H9 (cell line): ENCODE results near the gene OR52N2. TPM values are rescaled to one million over a fixed set of nuclear protein-coding genes. Genes with fewer than 3 reads are reported as not detected.

ENCODE experiments used
- DNase-seq: peaks from one replicate; pipeline ENCODE4 v3.0.0-alpha.2; 2017
- H2AFZ ChIP-seq: one replicate; pipeline ENCODE4 v1.6.1; 2013; ENCODE audit warnings: mild to moderate bottlenecking, low read length, control low read depth, moderate library complexity
- H2AK5ac ChIP-seq: 2 replicates; pipeline ENCODE4 v1.6.1; 2013; ENCODE audit warnings: low read length, control low read depth, mixed read lengths; ENCODE audit not compliant: insufficient read length
- H2BK120ac ChIP-seq: one replicate; pipeline ENCODE4 v1.6.1; 2013; ENCODE audit warnings: low read depth, mild to moderate bottlenecking, low read length, control low read depth, inconsistent platforms; ENCODE audit not compliant: poor library complexity, severe bottlenecking
- H2BK12ac ChIP-seq: 2 replicates; pipeline ENCODE4 v1.6.1; 2013; ENCODE audit warnings: low read length, control low read depth, mixed read lengths, low read depth; ENCODE audit not compliant: insufficient read length
- H2BK15ac ChIP-seq: 2 replicates; pipeline ENCODE4 v1.6.1; 2013; ENCODE audit warnings: low read depth, low read length, control low read depth
- H2BK20ac ChIP-seq: one replicate; pipeline ENCODE4 v1.6.1; 2013; ENCODE audit warnings: low read depth, mild to moderate bottlenecking, low read length, control low read depth, inconsistent platforms; ENCODE audit not compliant: poor library complexity, severe bottlenecking
- H2BK5ac ChIP-seq: 2 replicates; pipeline ENCODE4 v1.6.1; 2013; ENCODE audit warnings: low read length, control low read depth, mixed read lengths; ENCODE audit not compliant: insufficient read length
- H3K14ac ChIP-seq: 2 replicates; pipeline ENCODE4 v1.6.1; 2013; ENCODE audit warnings: low read length, control low read depth; ENCODE audit not compliant: insufficient read depth
- H3K18ac ChIP-seq: 2 replicates; pipeline ENCODE4 v1.6.1; 2013; ENCODE audit warnings: low read depth, mild to moderate bottlenecking, mixed read lengths, low read length, control low read depth; ENCODE audit not compliant: insufficient read length
- H3K23ac ChIP-seq: 2 replicates; pipeline ENCODE4 v1.6.1; 2013; ENCODE audit warnings: low read length, control low read depth, mixed read lengths, low read depth; ENCODE audit not compliant: insufficient read length
- H3K23me2 ChIP-seq: 2 replicates; pipeline ENCODE4 v1.6.1; 2013; ENCODE audit warnings: low read depth, mild to moderate bottlenecking, mixed read lengths, low read length, control low read depth; ENCODE audit not compliant: insufficient read length, poor library complexity, severe bottlenecking
- H3K27ac ChIP-seq: 2 replicates; pipeline ENCODE4 v1.5.1; 2013; ENCODE audit warnings: low read length, control low read depth, mixed read lengths, low read depth; ENCODE audit not compliant: insufficient read length
- H3K27me3 ChIP-seq: 2 replicates; pipeline ENCODE4 v1.6.1; 2013; ENCODE audit warnings: low read length, control low read depth, inconsistent platforms; ENCODE audit not compliant: insufficient read depth
- H3K4ac ChIP-seq: 2 replicates; pipeline ENCODE4 v1.6.1; 2013; ENCODE audit warnings: low read depth, mild to moderate bottlenecking, control low read depth, inconsistent platforms, low read length, moderate library complexity
- H3K4me1 ChIP-seq: 2 replicates; pipeline ENCODE4 v1.6.1; 2013; ENCODE audit warnings: low read length, control low read depth, inconsistent platforms; ENCODE audit not compliant: insufficient read depth
- H3K4me2 ChIP-seq: 2 replicates; pipeline ENCODE4 v1.6.1; 2013; ENCODE audit warnings: low read length, control low read depth, mixed read lengths; ENCODE audit not compliant: insufficient read length, insufficient read depth
- H3K56ac ChIP-seq: 2 replicates; pipeline ENCODE4 v1.6.1; 2013; ENCODE audit warnings: low read depth, mild to moderate bottlenecking, mixed read lengths, low read length, control low read depth; ENCODE audit not compliant: insufficient read length
- H3K79me1 ChIP-seq: 2 replicates; pipeline ENCODE4 v1.6.1; 2013; ENCODE audit warnings: low read depth, mild to moderate bottlenecking, moderate library complexity, low read length, control low read depth, inconsistent platforms; ENCODE audit not compliant: insufficient read depth, poor library complexity, severe bottlenecking
- H3K79me2 ChIP-seq: 2 replicates; pipeline ENCODE4 v1.6.1; 2013; ENCODE audit warnings: low read length, control low read depth, inconsistent platforms; ENCODE audit not compliant: insufficient read depth
- H3K9ac ChIP-seq: 2 replicates; pipeline ENCODE4 v1.6.1; 2013; ENCODE audit warnings: low read length, control low read depth, mixed read lengths; ENCODE audit not compliant: insufficient read length; ENCODE audit errors: extremely low read depth
- H3K9me3 ChIP-seq: one replicate; pipeline ENCODE4 v1.6.1; 2013; ENCODE audit warnings: low read depth, low read length, inconsistent platforms; ENCODE audit not compliant: control insufficient read depth
- H3T11ph ChIP-seq: one replicate; pipeline ENCODE4 v1.6.1; 2013; ENCODE audit warnings: mild to moderate bottlenecking, low read length, control low read depth, inconsistent platforms
- H4K20me1 ChIP-seq: one replicate; pipeline ENCODE4 v1.6.1; 2013; ENCODE audit not compliant: control insufficient read depth, insufficient read length, insufficient read depth
- H4K5ac ChIP-seq: 2 replicates; pipeline ENCODE4 v1.6.1; 2013; ENCODE audit warnings: low read depth, mild to moderate bottlenecking, mixed read lengths, low read length, control low read depth; ENCODE audit not compliant: insufficient read length
- H4K8ac ChIP-seq: replicated peaks from 2 replicates; pipeline ENCODE4 v1.6.1; 2013; ENCODE audit warnings: low read length, control low read depth, mixed read lengths, low read depth; ENCODE audit not compliant: insufficient read length
- H4K91ac ChIP-seq: 2 replicates; pipeline ENCODE4 v1.6.1; 2013; ENCODE audit warnings: low read depth, mild to moderate bottlenecking, moderate library complexity, mixed read lengths, low read length, control low read depth; ENCODE audit not compliant: insufficient read length
- H3K27ac Mint-ChIP-seq, 3 experiments: 2 replicates in 2 of 3; 3 replicates in 1 of 3; pipeline ENCODE4 v1.8.0; 2020 to 2021; ENCODE audit warnings: mixed read lengths in 3 of 3, mild to moderate bottlenecking in 1 of 3, moderate library complexity in 1 of 3
- H3K27me3 Mint-ChIP-seq: 2 replicates; pipeline ENCODE4 v1.8.0; 2021; ENCODE audit warnings: low read depth, mild to moderate bottlenecking, moderate library complexity, mixed read lengths
- H3K36me3 Mint-ChIP-seq, 3 experiments: 2 replicates in 2 of 3; 3 replicates in 1 of 3; pipeline ENCODE4 v1.8.0; 2020 to 2021; ENCODE audit warnings: low read depth in 3 of 3, mixed read lengths in 3 of 3; ENCODE audit not compliant: insufficient read depth in 1 of 3
- H3K4me1 Mint-ChIP-seq, 2 experiments: 2 replicates each; pipeline ENCODE4 v1.8.0; 2020; ENCODE audit warnings: mixed read lengths in 2 of 2
- H3K4me3 Mint-ChIP-seq, 2 experiments: 2 replicates in 1 of 2; 3 replicates in 1 of 2; pipeline ENCODE4 v1.8.0; 2020 to 2021; ENCODE audit warnings: mild to moderate bottlenecking in 2 of 2, mixed read lengths in 2 of 2, moderate library complexity in 1 of 2
- H3K9me3 Mint-ChIP-seq, 2 experiments: 2 replicates in 1 of 2; 3 replicates in 1 of 2; pipeline ENCODE4 v1.8.0; 2020; ENCODE audit warnings: mild to moderate bottlenecking in 2 of 2, mixed read lengths in 2 of 2, moderate library complexity in 1 of 2
- WGBS: extraction: QIAGEN DNeasy Blood & Tissue Kit; methylation state at CpG from one replicate; pipeline ENCODE4 v1.1.7; 2013; ENCODE audit warnings: missing lambda C conversion rate, low lambda C conversion rate, mixed read lengths; ENCODE audit not compliant: insufficient read length; ENCODE audit errors: extremely low coverage; 5-methylcytosine and 5-hydroxymethylcytosine counted together
- total RNA-seq: library from RNA; stranded (reverse); gene quantifications from 2 replicates; pipeline ENCODE4 v1.2.1, GENCODE V29; 2021
- TF ChIP-seq, protein P1 (sequence below): fragments of 200-600 bp; sonication (generic); conservative IDR thresholded peaks from 3 replicates; pipeline ENCODE4 v1.8.0; 2021; ENCODE audit warnings: antibody characterized with exemption, mild to moderate bottlenecking

OR52N2 gene
- total RNA-seq, 1 experiment from 2014 or later = not detected

DNA sequence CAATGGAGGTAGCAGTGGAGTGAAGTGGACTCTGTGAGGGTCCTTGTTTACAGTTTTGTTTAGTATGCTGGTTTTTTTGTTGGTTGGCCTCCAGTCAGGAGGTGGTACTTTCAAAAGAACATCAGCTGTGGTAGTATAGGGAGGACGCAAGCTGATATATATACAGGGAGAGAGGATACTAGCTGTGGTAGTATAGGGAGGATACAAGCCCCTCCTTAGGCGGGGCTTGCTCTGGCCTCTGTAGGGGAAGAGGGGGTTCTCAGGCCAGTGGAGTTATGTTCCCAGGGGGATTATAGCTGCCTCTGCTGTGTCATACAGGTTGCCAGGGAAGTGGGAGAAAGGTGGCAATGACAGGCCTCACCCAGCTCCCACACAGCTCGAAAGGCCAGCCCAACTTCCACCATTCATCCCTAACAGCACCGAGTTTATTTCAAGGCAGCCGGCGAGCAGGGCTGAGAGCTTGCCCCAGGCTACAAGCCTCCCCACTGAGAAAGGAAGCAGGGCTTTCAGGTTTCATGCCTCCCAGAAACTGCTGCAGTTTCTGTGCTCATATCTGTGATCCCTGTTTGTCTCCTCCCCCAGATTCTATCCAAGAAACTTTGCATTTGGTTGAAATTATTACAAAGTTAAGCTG is 22.6 kb downstream of the OR52N2 start:
- H3K27ac Mint-ChIP-seq = peak overlapping the region; percentile 60 to 92 (median 83)
- H2BK20ac ChIP-seq = no peak overlapping the region
- H4K5ac ChIP-seq = no peak overlapping the region
- no peak overlapping the region for H2BK5ac ChIP-seq
- H3K27me3 Mint-ChIP-seq = no peaks in the 10 kb centered on the region
- no peaks in the 10 kb centered on the region for H3K23me2 ChIP-seq
- no peak overlapping the region for H3K4me3 Mint-ChIP-seq
- no peak overlapping the region for H3T11ph ChIP-seq
- no peaks in the 10 kb centered on the region for H3K9me3 ChIP-seq
- H3K56ac ChIP-seq = no peak overlapping the region
- no peak overlapping the region for H2AFZ ChIP-seq
- no peak overlapping the region for H3K4me2 ChIP-seq
- H3K4me1 Mint-ChIP-seq = peaks cover 8 to 20% of the 10 kb centered on the region in 2 experiments
- H4K8ac ChIP-seq = no peak overlapping the region
- H2BK15ac ChIP-seq = no peak overlapping the region
- no peak overlapping the region for H2BK120ac ChIP-seq
- H3K9ac ChIP-seq = no peak overlapping the region
- H3K4ac ChIP-seq = no peak overlapping the region
- H3K27ac ChIP-seq = no peak overlapping the region
- no CpG with 5 or more reads among the region's 6 CpGs for WGBS
- no peak overlapping the region for H2BK12ac ChIP-seq
- no peaks in the 10 kb centered on the region for H3K4me1 ChIP-seq
- no peak overlapping the region for H3K14ac ChIP-seq
- no peak overlapping the region for H3K23ac ChIP-seq
- H3K79me1 ChIP-seq = no peaks in the 10 kb centered on the region
- H4K20me1 ChIP-seq = no peaks in the 10 kb centered on the region
- no peaks in the 10 kb centered on the region for H3K79me2 ChIP-seq
- H3K27me3 ChIP-seq = no peaks in the 10 kb centered on the region
- H2AK5ac ChIP-seq = no peak overlapping the region
- peaks cover 6 to 8% (median 6%) of the 10 kb centered on the region in 3 experiments for H3K36me3 Mint-ChIP-seq
- no peak overlapping the region for H4K91ac ChIP-seq
- TF ChIP-seq, protein P1, sequence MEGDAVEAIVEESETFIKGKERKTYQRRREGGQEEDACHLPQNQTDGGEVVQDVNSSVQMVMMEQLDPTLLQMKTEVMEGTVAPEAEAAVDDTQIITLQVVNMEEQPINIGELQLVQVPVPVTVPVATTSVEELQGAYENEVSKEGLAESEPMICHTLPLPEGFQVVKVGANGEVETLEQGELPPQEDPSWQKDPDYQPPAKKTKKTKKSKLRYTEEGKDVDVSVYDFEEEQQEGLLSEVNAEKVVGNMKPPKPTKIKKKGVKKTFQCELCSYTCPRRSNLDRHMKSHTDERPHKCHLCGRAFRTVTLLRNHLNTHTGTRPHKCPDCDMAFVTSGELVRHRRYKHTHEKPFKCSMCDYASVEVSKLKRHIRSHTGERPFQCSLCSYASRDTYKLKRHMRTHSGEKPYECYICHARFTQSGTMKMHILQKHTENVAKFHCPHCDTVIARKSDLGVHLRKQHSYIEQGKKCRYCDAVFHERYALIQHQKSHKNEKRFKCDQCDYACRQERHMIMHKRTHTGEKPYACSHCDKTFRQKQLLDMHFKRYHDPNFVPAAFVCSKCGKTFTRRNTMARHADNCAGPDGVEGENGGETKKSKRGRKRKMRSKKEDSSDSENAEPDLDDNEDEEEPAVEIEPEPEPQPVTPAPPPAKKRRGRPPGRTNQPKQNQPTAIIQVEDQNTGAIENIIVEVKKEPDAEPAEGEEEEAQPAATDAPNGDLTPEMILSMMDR = no peak
- H3K9me3 Mint-ChIP-seq = peaks cover 7% of the 10 kb centered on the region in 2 experiments
- DNase-seq = peak; percentile 67
- no peak overlapping the region for H3K18ac ChIP-seq
